Neural crest cell (in vitro differentiated cells): ENCODE data around the gene ANKRD13D. TPM values are rescaled to one million over a fixed set of nuclear protein-coding genes. Genes with fewer than 3 reads are reported as not detected.
A peak's percentile ranks its signal among the peaks of the same experiment; 100 is the strongest.
"Not testable (repeated sequence)": the region's sequence is repeated elsewhere in the genome, so short reads cannot be mapped to it uniquely, and the experiment has no call there.

Source experiments
- DNase-seq: peaks from one replicate; pipeline ENCODE4 v3.0.0; 2021; ENCODE audit warnings: low read depth, mixed read lengths, low spot score
- H3K27ac Mint-ChIP-seq: one replicate; pipeline ENCODE4 v1.8.0; 2021; ENCODE audit warnings: mild to moderate bottlenecking, mixed read lengths; ENCODE audit not compliant: unreplicated experiment
- H3K27me3 Mint-ChIP-seq: 2 replicates; pipeline ENCODE4 v1.8.0; 2021; ENCODE audit warnings: low read depth, mild to moderate bottlenecking, mixed read lengths
- H3K36me3 Mint-ChIP-seq: 2 replicates; pipeline ENCODE4 v1.8.0; 2021; ENCODE audit warnings: low read depth, mild to moderate bottlenecking, mixed read lengths
- H3K4me1 Mint-ChIP-seq: 2 replicates; pipeline ENCODE4 v1.8.0; 2021; ENCODE audit warnings: mixed read lengths
- H3K4me3 Mint-ChIP-seq: one replicate; pipeline ENCODE4 v1.8.0; 2021; ENCODE audit warnings: mild to moderate bottlenecking, mixed read lengths
- H3K9me3 Mint-ChIP-seq: 2 replicates; pipeline ENCODE4 v1.8.0; 2021; ENCODE audit warnings: mixed read lengths
- CTCF ChIP-seq: fragments of 200-600 bp; sonication (generic); conservative IDR thresholded peaks from 2 replicates; pipeline ENCODE4 v1.5.0; 2021; ENCODE audit warnings: antibody characterized with exemption, mild to moderate bottlenecking
- total RNA-seq: library from RNA; stranded (reverse); gene quantifications from 2 replicates; pipeline ENCODE4 v1.2.1, GENCODE V29; 2021

The ANKRD13D gene
- total RNA-seq, 1 donor from 2014 or later, result 71.8 TPM

- DNase-seq, result no peak
- H3K9me3 Mint-ChIP-seq, result no peaks in the 10 kb centered on the region
- peaks cover 2% of the 10 kb centered on the region for H3K27me3 Mint-ChIP-seq
- H3K4me3 Mint-ChIP-seq, result peak overlapping the region; percentile 64
- H3K4me1 Mint-ChIP-seq, result peaks cover 29% of the 10 kb centered on the region
- no peak overlapping the region for H3K27ac Mint-ChIP-seq
- TF ChIP-seq CTCF, result no peak
- no peaks in the 10 kb centered on the region for H3K36me3 Mint-ChIP-seq
Measured at GRCh38 chr11:67314218-67314617, 25.1 kb downstream of the ANKRD13D start.

GRCh38 chr11:67315325-67315909, 26.3 kb downstream of the ANKRD13D start:
- TF ChIP-seq CTCF, result no peak
- peaks cover 33% of the 10 kb centered on the region for H3K4me1 Mint-ChIP-seq
- H3K27ac Mint-ChIP-seq, result no peak overlapping the region
- DNase-seq, result no peak
- H3K27me3 Mint-ChIP-seq, result peaks cover 2% of the 10 kb centered on the region
- no peaks in the 10 kb centered on the region for H3K36me3 Mint-ChIP-seq
- peak overlapping the region; percentile 83 for H3K4me3 Mint-ChIP-seq
- H3K9me3 Mint-ChIP-seq, result no peaks in the 10 kb centered on the region

GRCh38 chr11:67316882-67317204, 27.7 kb downstream of the ANKRD13D start:
- peak overlapping the region; percentile 35 for H3K27ac Mint-ChIP-seq
- DNase-seq, result no peak
- peak overlapping the region; percentile 92 for H3K4me3 Mint-ChIP-seq
- H3K9me3 Mint-ChIP-seq, result no peaks in the 10 kb centered on the region
- TF ChIP-seq CTCF, result no peak
- peaks cover 34% of the 10 kb centered on the region for H3K4me1 Mint-ChIP-seq
- peaks cover 2% of the 10 kb centered on the region for H3K27me3 Mint-ChIP-seq
- no peaks in the 10 kb centered on the region for H3K36me3 Mint-ChIP-seq

GRCh38 chr11:67317205-67317887, 28.2 kb downstream of the ANKRD13D start:
- Mint-ChIP-seq H3K4me1 (peaks cover 34% of the 10 kb centered on the region), H3K27ac (peak overlapping the region; percentile 98), H3K4me3 (peak overlapping the region; percentile 92), H3K27me3 (peaks cover 2% of the 10 kb centered on the region), H3K9me3 (no peaks in the 10 kb centered on the region), H3K36me3 (no peaks in the 10 kb centered on the region)
- DNase-seq, result peak; percentile 100
- peak; percentile 93 for TF ChIP-seq CTCF

- Mint-ChIP-seq H3K27me3 (peaks cover 2% of the 10 kb centered on the region), H3K4me3 (peak overlapping the region; percentile 92), H3K4me1 (peaks cover 34% of the 10 kb centered on the region), H3K36me3 (no peaks in the 10 kb centered on the region), H3K27ac (peak overlapping the region; percentile 98), H3K9me3 (no peaks in the 10 kb centered on the region)
- no peak for DNase-seq
- TF ChIP-seq CTCF, result no peak
Measured at GRCh38 chr11:67317888-67318555, 28.9 kb downstream of the ANKRD13D start.

GRCh38 chr11:67318876-67319275, 29.8 kb downstream of the ANKRD13D start:
- not testable (repeated sequence) for DNase-seq, H3K27me3 Mint-ChIP-seq, H3K9me3 Mint-ChIP-seq, H3K36me3 Mint-ChIP-seq, H3K27ac Mint-ChIP-seq
- peaks cover 34% of the 10 kb centered on the region for H3K4me1 Mint-ChIP-seq
- peak overlapping the region; percentile 92 for H3K4me3 Mint-ChIP-seq
